HL-60 (cell line): Measurements from ENCODE around the gene RSPH1.

Experiments
- DNase-seq, 2 experiments: peaks; one replicate each; pipeline ENCODE4 v3.0.0-alpha.2; 2010 to 2020; ENCODE audit warnings: low read depth in 1 of 2, low spot score in 1 of 2
- H3K27ac ChIP-seq: fragments of 250-450 bp; sonication (Bioruptor Pico); replicated peaks from 2 replicates; pipeline ENCODE4 v1.5.1; 2020; ENCODE audit warnings: mild to moderate bottlenecking, moderate library complexity
- H3K27me3 ChIP-seq: fragments of 250-450 bp; sonication (Bioruptor Pico); 2 replicates; pipeline ENCODE4 v1.5.1; 2021; ENCODE audit warnings: mild to moderate bottlenecking, moderate library complexity; ENCODE audit not compliant: insufficient read depth, poor library complexity, severe bottlenecking
- H3K4me3 ChIP-seq: replicated peaks from 2 replicates; pipeline ENCODE4 v1.5.1; 2011; ENCODE audit warnings: mild to moderate bottlenecking, control low read depth, low read length; ENCODE audit not compliant: insufficient read depth
- GABPA ChIP-seq: IDR thresholded peaks from 2 replicates; pipeline ENCODE4 v1.6.1; 2012; ENCODE audit warnings: low read depth
- POLR2AphosphoS5 ChIP-seq: IDR thresholded peaks from 2 replicates; pipeline ENCODE4 v1.6.1; 2012; ENCODE audit warnings: low read depth
- SPI1 ChIP-seq: IDR thresholded peaks from 2 replicates; pipeline ENCODE4 v1.6.1; 2012; ENCODE audit warnings: low read depth, mild to moderate bottlenecking, borderline replicate concordance
- TF ChIP-seq, protein P1 (sequence below): IDR thresholded peaks from one replicate; pipeline ENCODE4 v1.5.1; 2011; ENCODE audit warnings: low read length, control low read depth, inconsistent platforms; ENCODE audit not compliant: insufficient read depth
- TF ChIP-seq, protein P2 (sequence below): IDR thresholded peaks from 2 replicates; pipeline ENCODE4 v1.6.1; 2012; ENCODE audit warnings: low read depth; ENCODE audit not compliant: insufficient replicate concordance

Gene RSPH1

DNA sequence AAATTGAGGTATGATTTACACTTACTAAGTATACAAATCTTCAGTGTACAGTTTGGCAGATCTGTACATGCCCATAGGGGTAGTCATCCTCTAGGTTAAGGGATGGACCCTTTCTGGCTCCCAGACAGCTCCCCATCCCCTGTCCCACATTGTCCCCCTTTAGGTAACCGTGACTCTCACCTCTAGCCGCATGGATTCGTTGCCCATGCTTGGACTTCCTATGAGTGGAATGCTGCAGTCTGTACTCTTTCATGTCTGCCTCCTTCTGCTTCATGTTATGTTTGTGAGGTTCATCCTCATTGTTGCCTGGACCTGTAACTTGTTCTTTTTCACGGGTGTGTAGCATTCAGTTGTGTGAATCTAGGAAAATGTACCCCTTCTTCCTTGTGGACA is 37.9 kb upstream of the RSPH1 start:
- TF ChIP-seq, protein P1, sequence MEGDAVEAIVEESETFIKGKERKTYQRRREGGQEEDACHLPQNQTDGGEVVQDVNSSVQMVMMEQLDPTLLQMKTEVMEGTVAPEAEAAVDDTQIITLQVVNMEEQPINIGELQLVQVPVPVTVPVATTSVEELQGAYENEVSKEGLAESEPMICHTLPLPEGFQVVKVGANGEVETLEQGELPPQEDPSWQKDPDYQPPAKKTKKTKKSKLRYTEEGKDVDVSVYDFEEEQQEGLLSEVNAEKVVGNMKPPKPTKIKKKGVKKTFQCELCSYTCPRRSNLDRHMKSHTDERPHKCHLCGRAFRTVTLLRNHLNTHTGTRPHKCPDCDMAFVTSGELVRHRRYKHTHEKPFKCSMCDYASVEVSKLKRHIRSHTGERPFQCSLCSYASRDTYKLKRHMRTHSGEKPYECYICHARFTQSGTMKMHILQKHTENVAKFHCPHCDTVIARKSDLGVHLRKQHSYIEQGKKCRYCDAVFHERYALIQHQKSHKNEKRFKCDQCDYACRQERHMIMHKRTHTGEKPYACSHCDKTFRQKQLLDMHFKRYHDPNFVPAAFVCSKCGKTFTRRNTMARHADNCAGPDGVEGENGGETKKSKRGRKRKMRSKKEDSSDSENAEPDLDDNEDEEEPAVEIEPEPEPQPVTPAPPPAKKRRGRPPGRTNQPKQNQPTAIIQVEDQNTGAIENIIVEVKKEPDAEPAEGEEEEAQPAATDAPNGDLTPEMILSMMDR = no peak
- TF ChIP-seq SPI1 = no peak
- Histone ChIP-seq H3K4me3 (no peak overlapping the region), H3K27ac (peak overlapping the region; percentile 24), H3K27me3 (no peaks in the 10 kb centered on the region)
- DNase-seq = no peak

DNA sequence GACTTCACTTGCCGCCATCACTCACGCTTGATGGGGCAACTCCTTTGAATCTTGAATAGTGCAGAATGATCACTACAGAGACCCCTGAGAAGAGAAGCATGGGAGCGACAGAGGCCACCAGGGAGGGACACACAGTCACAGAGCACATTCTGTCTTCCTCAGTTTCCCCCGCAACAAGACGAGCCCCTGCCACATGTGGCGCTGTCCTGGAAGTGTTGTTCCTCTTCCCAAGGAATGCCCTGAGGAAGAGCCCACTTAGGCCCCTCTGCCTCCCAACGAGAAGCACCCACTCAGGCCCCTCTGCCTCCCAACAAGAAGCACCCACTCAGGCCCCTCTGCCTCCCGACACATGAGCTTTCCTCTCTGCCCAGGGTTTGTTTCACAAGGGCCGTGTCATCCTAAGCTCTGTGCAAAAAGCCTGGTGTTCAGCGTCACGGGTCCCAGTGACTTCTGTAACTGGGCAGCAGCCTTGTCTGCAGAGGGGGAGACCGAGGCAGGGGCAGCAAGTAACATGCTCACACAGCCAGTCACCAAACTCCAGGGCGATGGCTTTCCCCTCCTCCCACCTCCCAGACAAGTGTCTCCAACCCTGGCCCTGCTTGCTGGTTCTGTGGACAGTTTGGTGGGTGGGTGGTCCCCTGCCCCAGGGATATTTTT is 37.4 kb upstream of the RSPH1 start:
- H3K27me3 ChIP-seq = no peaks in the 10 kb centered on the region
- H3K4me3 ChIP-seq = no peak overlapping the region
- H3K27ac ChIP-seq = no peak overlapping the region
- TF ChIP-seq POLR2AphosphoS5 (no peak), SPI1 (no peak)
- TF ChIP-seq, protein P2, sequence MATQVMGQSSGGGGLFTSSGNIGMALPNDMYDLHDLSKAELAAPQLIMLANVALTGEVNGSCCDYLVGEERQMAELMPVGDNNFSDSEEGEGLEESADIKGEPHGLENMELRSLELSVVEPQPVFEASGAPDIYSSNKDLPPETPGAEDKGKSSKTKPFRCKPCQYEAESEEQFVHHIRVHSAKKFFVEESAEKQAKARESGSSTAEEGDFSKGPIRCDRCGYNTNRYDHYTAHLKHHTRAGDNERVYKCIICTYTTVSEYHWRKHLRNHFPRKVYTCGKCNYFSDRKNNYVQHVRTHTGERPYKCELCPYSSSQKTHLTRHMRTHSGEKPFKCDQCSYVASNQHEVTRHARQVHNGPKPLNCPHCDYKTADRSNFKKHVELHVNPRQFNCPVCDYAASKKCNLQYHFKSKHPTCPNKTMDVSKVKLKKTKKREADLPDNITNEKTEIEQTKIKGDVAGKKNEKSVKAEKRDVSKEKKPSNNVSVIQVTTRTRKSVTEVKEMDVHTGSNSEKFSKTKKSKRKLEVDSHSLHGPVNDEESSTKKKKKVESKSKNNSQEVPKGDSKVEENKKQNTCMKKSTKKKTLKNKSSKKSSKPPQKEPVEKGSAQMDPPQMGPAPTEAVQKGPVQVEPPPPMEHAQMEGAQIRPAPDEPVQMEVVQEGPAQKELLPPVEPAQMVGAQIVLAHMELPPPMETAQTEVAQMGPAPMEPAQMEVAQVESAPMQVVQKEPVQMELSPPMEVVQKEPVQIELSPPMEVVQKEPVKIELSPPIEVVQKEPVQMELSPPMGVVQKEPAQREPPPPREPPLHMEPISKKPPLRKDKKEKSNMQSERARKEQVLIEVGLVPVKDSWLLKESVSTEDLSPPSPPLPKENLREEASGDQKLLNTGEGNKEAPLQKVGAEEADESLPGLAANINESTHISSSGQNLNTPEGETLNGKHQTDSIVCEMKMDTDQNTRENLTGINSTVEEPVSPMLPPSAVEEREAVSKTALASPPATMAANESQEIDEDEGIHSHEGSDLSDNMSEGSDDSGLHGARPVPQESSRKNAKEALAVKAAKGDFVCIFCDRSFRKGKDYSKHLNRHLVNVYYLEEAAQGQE = no peak
- DNase-seq = no peak

- no peaks in the 10 kb centered on the region for H3K27me3 ChIP-seq
- H3K4me3 ChIP-seq = no peak overlapping the region
- TF ChIP-seq POLR2AphosphoS5 (no peak), GABPA (no peak), SPI1 (no peak)
- TF ChIP-seq, protein P1 = no peak
- TF ChIP-seq, protein P2 = no peak
- no peak overlapping the region for H3K27ac ChIP-seq
- no peak for DNase-seq
Measured at GRCh38 chr21:42532466-42533181, 36.6 kb upstream of the RSPH1 start.

DNA sequence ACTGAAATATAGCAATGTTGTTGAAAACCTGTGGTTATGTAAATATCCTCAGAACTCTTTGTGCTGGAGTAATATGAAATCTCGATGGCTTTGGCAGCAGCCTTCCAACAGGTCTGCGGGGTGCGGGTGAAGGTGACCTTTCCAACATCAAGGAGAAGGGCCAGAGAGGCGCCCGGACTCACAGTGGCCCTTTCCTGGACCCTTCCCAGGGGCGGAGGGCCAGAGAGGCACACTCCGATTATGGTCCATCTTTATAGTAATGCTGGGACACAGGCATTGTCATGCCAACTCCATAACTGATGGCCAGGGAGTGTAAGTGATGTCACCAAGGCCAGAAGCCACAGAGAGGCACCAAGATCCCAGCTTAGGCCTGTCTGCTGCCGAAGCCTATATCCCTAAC is 35.7 kb upstream of the RSPH1 start:
- no peak for DNase-seq
- TF ChIP-seq POLR2AphosphoS5 (no peak), GABPA (no peak), SPI1 (no peak)
- TF ChIP-seq, protein P1 = no peak
- TF ChIP-seq, protein P2 = no peak
- Histone ChIP-seq H3K27me3 (no peaks in the 10 kb centered on the region), H3K27ac (no peak overlapping the region), H3K4me3 (no peak overlapping the region)
